DMS53 treated with DMSO at 0.1 percent for 48 hours (cell line): ENCODE results near the gene CDK5RAP2.
"Not testable (repeated sequence)": the region's sequence is repeated elsewhere in the genome, so short reads cannot be mapped to it uniquely, and the experiment has no call there.

Experiments
- DNase-seq: peaks from one replicate; lab custom pipeline; 2025; ENCODE audit not compliant: unreplicated experiment; lab: John Stamatoyannopoulos, UW

The CDK5RAP2 gene

GRCh38 chr9:120580051-120580896, at the start of gene CDK5RAP2:
CDK5RAP2 (minus strand) TSS chr9:120580167; CDS start chr9:120579978, 189 bp downstream.
- peak; percentile 99 for DNase-seq

GRCh38 chr9:120628925-120629497, 49.0 kb upstream of the CDK5RAP2 start:
- DNase-seq, result not testable (repeated sequence)

GRCh38 chr9:120628207-120628924, 48.4 kb upstream of the CDK5RAP2 start:
- no peak for DNase-seq

- no peak for DNase-seq
Observed at GRCh38 chr9:120627073-120627472, 47.1 kb upstream of the CDK5RAP2 start.

- no peak for DNase-seq
Observed at GRCh38 chr9:120626512-120626911, 46.5 kb upstream of the CDK5RAP2 start.

- no peak for DNase-seq
Observed at GRCh38 chr9:120625222-120625621, 45.3 kb upstream of the CDK5RAP2 start.

GRCh38 chr9:120622790-120623189, 42.8 kb upstream of the CDK5RAP2 start:
- no peak for DNase-seq

- DNase-seq, result no peak
Observed at GRCh38 chr9:120621941-120622340, 42.0 kb upstream of the CDK5RAP2 start.

- peak; percentile 80 for DNase-seq
Observed at GRCh38 chr9:120619751-120620655, 40.0 kb upstream of the CDK5RAP2 start.

GRCh38 chr9:120616966-120617935, 37.3 kb upstream of the CDK5RAP2 start:
- no peak for DNase-seq

GRCh38 chr9:120612218-120612617, 32.3 kb upstream of the CDK5RAP2 start:
- peak; percentile 12 for DNase-seq

GRCh38 chr9:120611690-120612068, 31.7 kb upstream of the CDK5RAP2 start:
- no peak for DNase-seq

- no peak for DNase-seq
Observed at GRCh38 chr9:120610975-120611689, 31.2 kb upstream of the CDK5RAP2 start.

- DNase-seq, result no peak
Observed at GRCh38 chr9:120609636-120610035, 29.7 kb upstream of the CDK5RAP2 start.

GRCh38 chr9:120608421-120608820, 28.5 kb upstream of the CDK5RAP2 start:
- DNase-seq, result no peak

- no peak for DNase-seq
Observed at GRCh38 chr9:120603591-120603990, 23.6 kb upstream of the CDK5RAP2 start.

- no peak for DNase-seq
Observed at GRCh38 chr9:120603010-120603409, 23.0 kb upstream of the CDK5RAP2 start.

GRCh38 chr9:120593955-120594277, 13.9 kb upstream of the CDK5RAP2 start:
- no peak for DNase-seq

GRCh38 chr9:120593250-120593954, 13.4 kb upstream of the CDK5RAP2 start:
- DNase-seq, result no peak
